Measurements from ENCODE around the gene EIF2S2.

EIF2S2 gene

DNA sequence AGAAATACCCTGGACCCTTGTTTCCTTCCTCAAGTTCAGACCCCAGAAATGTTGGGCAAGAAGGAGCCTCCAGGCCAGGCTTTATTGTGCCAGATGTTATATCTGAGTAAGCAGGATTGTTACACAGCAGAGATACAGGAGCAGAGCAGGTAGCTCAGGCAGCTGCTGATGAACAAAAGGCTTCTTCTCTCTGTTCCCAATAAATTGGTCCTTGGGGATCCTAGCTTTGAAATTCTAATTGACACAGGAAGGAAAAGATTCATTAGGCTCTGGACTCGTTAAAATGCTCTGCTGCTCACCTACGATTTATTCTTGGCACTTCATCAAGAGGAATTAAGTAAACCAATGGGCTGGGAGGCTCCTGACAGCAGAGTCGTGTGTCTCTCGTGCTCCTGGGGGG is 64.1 kb downstream of the EIF2S2 start:
- DNase-seq (ENCODE audit: low spot score) = no peak
- no peak for TF ChIP-seq CTCF (IDR thresholded peaks at IDR 0.05; ENCODE audit: extremely low read depth, insufficient read depth, missing control alignments)
- in situ Hi-C loops (cut with MboI; ENCODE audit: low pct_unique_long_range_greater_than_20kb, low sequenced_read_pairs, unreplicated experiment) = no loop called here

GRCh38 chr20:34047010-34047687 is 64.9 kb downstream of the EIF2S2 start:
- in situ Hi-C loops (cut with MboI; ENCODE audit: low pct_unique_long_range_greater_than_20kb, low sequenced_read_pairs, unreplicated experiment) = no loop called here
- no peak for TF ChIP-seq CTCF (IDR thresholded peaks at IDR 0.05; ENCODE audit: extremely low read depth, insufficient read depth, missing control alignments)
- no peak for DNase-seq (ENCODE audit: low spot score)

GRCh38 chr20:34045930-34046725 is 65.9 kb downstream of the EIF2S2 start:
- in situ Hi-C loops (cut with MboI; ENCODE audit: low pct_unique_long_range_greater_than_20kb, low sequenced_read_pairs, unreplicated experiment) = no loop called here
- DNase-seq (ENCODE audit: low spot score) = no peak
- no peak for TF ChIP-seq CTCF (IDR thresholded peaks at IDR 0.05; ENCODE audit: extremely low read depth, insufficient read depth, missing control alignments)

DNA sequence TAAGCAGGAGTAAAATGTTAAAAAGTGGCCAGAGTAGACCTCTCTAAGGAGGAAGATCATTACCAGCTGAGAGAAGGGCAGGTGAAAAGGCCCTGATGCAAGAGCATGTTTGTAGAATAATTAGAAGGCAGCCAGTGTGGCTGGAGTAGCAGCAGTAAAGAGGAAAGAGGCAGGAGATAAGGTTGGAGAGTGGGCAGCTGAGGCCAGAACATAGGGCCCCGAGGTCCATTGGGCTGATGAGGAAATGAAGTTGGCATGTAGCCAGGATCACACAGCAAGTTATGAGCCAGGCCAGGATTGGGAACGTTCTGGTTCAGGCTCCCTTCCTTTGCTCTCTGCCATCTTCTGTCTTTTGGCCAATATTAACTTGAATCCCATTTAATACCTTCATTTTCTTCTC is 66.7 kb downstream of the EIF2S2 start:
- TF ChIP-seq CTCF (IDR thresholded peaks at IDR 0.05; ENCODE audit: extremely low read depth, insufficient read depth, missing control alignments) = no peak
- in situ Hi-C loops (cut with MboI; ENCODE audit: low pct_unique_long_range_greater_than_20kb, low sequenced_read_pairs, unreplicated experiment) = no loop called here
- DNase-seq (ENCODE audit: low spot score) = no peak

- DNase-seq (ENCODE audit: low spot score) = no peak
- no peak for TF ChIP-seq CTCF (IDR thresholded peaks at IDR 0.05; ENCODE audit: extremely low read depth, insufficient read depth, missing control alignments)
- in situ Hi-C loops (cut with MboI; ENCODE audit: low pct_unique_long_range_greater_than_20kb, low sequenced_read_pairs, unreplicated experiment) = no loop called here
Measured at GRCh38 chr20:34043025-34043424, 69.0 kb downstream of the EIF2S2 start.

GRCh38 chr20:34042262-34042661 is 69.8 kb downstream of the EIF2S2 start:
- in situ Hi-C loops (cut with MboI; ENCODE audit: low pct_unique_long_range_greater_than_20kb, low sequenced_read_pairs, unreplicated experiment) = no loop called here
- TF ChIP-seq CTCF (IDR thresholded peaks at IDR 0.05; ENCODE audit: extremely low read depth, insufficient read depth, missing control alignments) = no peak
- no peak for DNase-seq (ENCODE audit: low spot score)
